NB4 (cell line): ENCODE data around the gene IL17REL.

Experiments
- CTCF ChIP-seq: IDR thresholded peaks from one replicate; pipeline ENCODE4 v1.5.1; 2012; ENCODE audit warnings: low read depth, low read length
- MAX ChIP-seq: IDR thresholded peaks from 2 replicates; pipeline ENCODE4 v1.6.1; 2011; ENCODE audit warnings: low read depth, low read length
- MYC ChIP-seq: IDR thresholded peaks from 2 replicates; pipeline ENCODE4 v1.6.1; 2011; ENCODE audit warnings: low read depth, low read length
- POLR2A ChIP-seq: IDR thresholded peaks from 2 replicates; pipeline ENCODE4 v1.6.1; 2011; ENCODE audit warnings: mild to moderate bottlenecking; ENCODE audit not compliant: insufficient read length; ENCODE audit errors: extremely low read depth

DNA sequence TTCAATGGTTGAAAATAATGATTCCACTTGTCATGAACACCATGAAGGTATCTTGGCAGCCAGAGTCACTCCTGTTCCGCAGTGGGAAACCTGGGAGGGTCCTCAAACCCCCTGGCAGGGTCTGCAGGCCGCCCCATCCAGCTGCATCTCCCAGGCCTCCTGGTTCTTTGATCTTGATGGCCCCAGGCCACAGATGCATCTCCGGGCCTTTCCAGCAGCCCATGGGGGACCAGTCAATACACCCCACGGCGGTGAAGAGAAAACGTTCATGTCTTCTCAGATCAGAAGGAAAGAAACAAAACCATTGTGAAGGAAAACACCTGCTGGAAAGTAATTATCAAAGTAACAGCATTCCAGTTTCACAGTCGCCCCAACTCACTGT is 47.3 kb upstream of the IL17REL start:
- TF ChIP-seq MAX (no peak), CTCF (no peak), POLR2A (no peak), MYC (no peak)
